ENCODE measurements around the gene ADAM12. TPM values are rescaled to one million over a fixed set of nuclear protein-coding genes. Genes with fewer than 3 reads are reported as not detected.

ADAM12 gene
- total RNA-seq, 1 experiment from 2014 or later = 0.24 TPM

DNA sequence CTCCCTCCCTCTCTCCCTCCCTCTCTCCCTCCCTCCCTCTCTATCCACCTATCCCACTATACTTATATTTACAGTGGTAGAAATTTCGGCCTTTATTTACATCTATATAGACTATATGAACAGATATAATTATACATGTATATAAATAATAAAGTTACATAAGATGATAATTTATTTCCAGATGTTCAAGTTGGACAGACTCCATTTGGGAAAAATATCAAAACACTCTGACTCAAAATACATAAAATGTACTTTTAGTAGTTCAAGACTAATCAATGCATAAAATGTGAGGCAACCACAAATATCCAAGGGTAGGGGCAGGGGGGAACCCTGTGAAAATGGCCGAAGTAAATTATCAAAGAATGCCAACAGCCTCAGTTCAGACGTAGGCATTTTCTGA lies 288.9 kb downstream of the ADAM12 start:
- peaks cover 11 to 13% of the 10 kb centered on the region in 2 experiments for H3K4me1 Mint-ChIP-seq

More for the DNA sequence above, 288.9 kb downstream of the ADAM12 start:
- H4K91ac ChIP-seq (ENCODE audit: insufficient read length, low read depth, low read length) = no peak overlapping the region
- no peak overlapping the region for H2BK12ac ChIP-seq (ENCODE audit: insufficient read length, low read depth, low read length)
- H3K9me3 Mint-ChIP-seq = no peaks in the 10 kb centered on the region
- WGBS (ENCODE audit: extremely low coverage, insufficient read length, low lambda C conversion rate) = no CpG with 5 or more reads among the region's 3 CpGs
- no peak overlapping the region for H2BK120ac ChIP-seq (ENCODE audit: low read depth, low read length, poor library complexity, severe bottlenecking)
- H2BK20ac ChIP-seq (ENCODE audit: low read depth, low read length, poor library complexity, severe bottlenecking) = no peak overlapping the region
- no peaks in the 10 kb centered on the region; a peak in 1 of 7 replicates for H3K36me3 Mint-ChIP-seq (ENCODE audit: insufficient read depth in 1 of 3, low read depth in 3 of 3)
- H3K9me3 ChIP-seq (ENCODE audit: control insufficient read depth, low read depth, low read length) = no peaks in the 10 kb centered on the region
- H2AFZ ChIP-seq (ENCODE audit: low read length) = no peak overlapping the region
- H3T11ph ChIP-seq (ENCODE audit: low read length) = no peak overlapping the region
- no peak overlapping the region for H3K56ac ChIP-seq (ENCODE audit: insufficient read length, low read depth, low read length)
- H3K4me3 Mint-ChIP-seq = no peak overlapping the region
- no peaks in the 10 kb centered on the region for H3K27me3 ChIP-seq (ENCODE audit: insufficient read depth, low read length)
- no peaks in the 10 kb centered on the region for H4K20me1 ChIP-seq (ENCODE audit: control insufficient read depth, insufficient read depth, insufficient read length)
- DNase-seq = no peak
- no peaks in the 10 kb centered on the region for H3K79me1 ChIP-seq (ENCODE audit: insufficient read depth, low read depth, low read length, poor library complexity, severe bottlenecking)
- no peaks in the 10 kb centered on the region for H3K79me2 ChIP-seq (ENCODE audit: insufficient read depth, low read length)
- H2BK5ac ChIP-seq (ENCODE audit: insufficient read length, low read length) = no peak overlapping the region
- no peak for TF ChIP-seq CTCF (conservative IDR thresholded peaks at IDR 0.05)
- H3K27ac ChIP-seq (ENCODE audit: insufficient read length, low read depth, low read length) = no peak overlapping the region
- H3K14ac ChIP-seq (ENCODE audit: insufficient read depth, low read length) = no peak overlapping the region
- no peaks in the 10 kb centered on the region for H3K23me2 ChIP-seq (ENCODE audit: insufficient read length, low read depth, low read length, poor library complexity, severe bottlenecking)
- no peaks in the 10 kb centered on the region; the same call in 1 of the 2 replicates for H3K27me3 Mint-ChIP-seq (ENCODE audit: low read depth)
- no peak overlapping the region for H3K9ac ChIP-seq (ENCODE audit: extremely low read depth, insufficient read length, low read length)
- no peak overlapping the region for H4K5ac ChIP-seq (ENCODE audit: insufficient read length, low read depth, low read length)
- H3K4me2 ChIP-seq (ENCODE audit: insufficient read depth, insufficient read length, low read length) = no peak overlapping the region
- no peak overlapping the region for H3K4ac ChIP-seq (ENCODE audit: low read depth, low read length)
- peaks cover 3% of the 10 kb centered on the region; the same call in 1 of the 2 replicates for H3K4me1 ChIP-seq (ENCODE audit: insufficient read depth, low read length)
- 0 out of 7 replicates have a peak overlapping the region, but pooled peaks of 1 of the 3 experiments have one; percentile 16 for H3K27ac Mint-ChIP-seq
- no peak overlapping the region for H3K18ac ChIP-seq (ENCODE audit: insufficient read length, low read depth, low read length)
- H2AK5ac ChIP-seq (ENCODE audit: insufficient read length, low read length) = no peak overlapping the region
- no peak overlapping the region for H3K23ac ChIP-seq (ENCODE audit: insufficient read length, low read depth, low read length)
- no peak overlapping the region for H4K8ac ChIP-seq (replicated peaks; ENCODE audit: insufficient read length, low read depth, low read length)
- no peak overlapping the region for H2BK15ac ChIP-seq (ENCODE audit: low read depth, low read length)

Measured in H9 (cell line).